Neuronal stem cell (in vitro differentiated cells): ENCODE measurements around the gene BBIP1.

Experiments
- DNase-seq: peaks from one replicate; pipeline ENCODE4 v3.0.0-alpha.2; 2013; ENCODE audit warnings: low spot score
- H2AFZ ChIP-seq: one replicate; pipeline ENCODE4 v1.6.1; 2013; ENCODE audit warnings: mild to moderate bottlenecking, low read length, inconsistent platforms
- H2AK5ac ChIP-seq: 2 replicates; pipeline ENCODE4 v1.6.1; 2013; ENCODE audit warnings: low read depth, mild to moderate bottlenecking, inconsistent platforms, low read length, moderate library complexity, mixed read lengths
- H2BK120ac ChIP-seq: 2 replicates; pipeline ENCODE4 v1.6.1; 2013; ENCODE audit warnings: low read depth, mild to moderate bottlenecking, inconsistent platforms, low read length, moderate library complexity, mixed read lengths
- H2BK12ac ChIP-seq: one replicate; pipeline ENCODE4 v1.6.1; 2013; ENCODE audit warnings: low read length, inconsistent platforms
- H2BK15ac ChIP-seq: 2 replicates; pipeline ENCODE4 v1.6.1; 2013; ENCODE audit warnings: mild to moderate bottlenecking, low read length, inconsistent platforms, mixed read lengths
- H2BK5ac ChIP-seq: one replicate; pipeline ENCODE4 v1.6.1; 2013; ENCODE audit warnings: inconsistent platforms, mild to moderate bottlenecking, low read length, moderate library complexity
- H3K14ac ChIP-seq: one replicate; pipeline ENCODE4 v1.6.1; 2013; ENCODE audit warnings: low read length, inconsistent platforms
- H3K18ac ChIP-seq: 2 replicates; pipeline ENCODE4 v1.6.1; 2013; ENCODE audit warnings: low read length, inconsistent platforms
- H3K23ac ChIP-seq: 2 replicates; pipeline ENCODE4 v1.6.1; 2013; ENCODE audit warnings: low read depth, mild to moderate bottlenecking, mixed read lengths, low read length, inconsistent platforms; ENCODE audit not compliant: poor library complexity
- H3K27ac ChIP-seq: replicated peaks from 3 replicates; pipeline ENCODE4 v1.5.1; 2013; ENCODE audit warnings: low read length, inconsistent platforms
- H3K27me3 ChIP-seq, 3 experiments: 2 replicates each; pipeline ENCODE4 v1.6.1; 2013; ENCODE audit warnings: low read length in 3 of 3, mild to moderate bottlenecking in 2 of 3, inconsistent platforms in 1 of 3, low read depth in 1 of 3, mixed read lengths in 1 of 3, moderate library complexity in 1 of 3; ENCODE audit not compliant: control insufficient read depth in 3 of 3, insufficient read depth in 3 of 3
- H3K36me3 ChIP-seq, 2 donors: replicated peaks in 1 of 2; 2 replicates each; pipeline ENCODE4 v1.6.1; 2013; ENCODE audit warnings: low read length in 2 of 2; ENCODE audit not compliant: control insufficient read depth in 2 of 2, insufficient read depth in 2 of 2
- H3K4ac ChIP-seq: 2 replicates; pipeline ENCODE4 v1.6.1; 2013; ENCODE audit warnings: inconsistent platforms, mild to moderate bottlenecking, low read length, moderate library complexity
- H3K4me1 ChIP-seq, 2 donors: 1 replicate in 1 of 2; 2 replicates in 1 of 2; pipeline ENCODE4 v1.6.1; 2013; ENCODE audit warnings: low read length in 2 of 2, low read depth in 1 of 2; ENCODE audit not compliant: control insufficient read depth in 2 of 2, insufficient read depth in 1 of 2
- H3K4me2 ChIP-seq: one replicate; pipeline ENCODE4 v1.6.1; 2013; ENCODE audit warnings: mild to moderate bottlenecking, low read length, inconsistent platforms; ENCODE audit not compliant: insufficient read depth, poor library complexity, severe bottlenecking
- H3K4me3 ChIP-seq, 2 donors: 2 replicates each; pipeline ENCODE4 v1.5.1; 2013; ENCODE audit warnings: low read length in 2 of 2, mild to moderate bottlenecking in 2 of 2, inconsistent platforms in 1 of 2, moderate library complexity in 1 of 2
- H3K79me1 ChIP-seq: one replicate; pipeline ENCODE4 v1.6.1; 2013; ENCODE audit warnings: low read depth, mild to moderate bottlenecking, inconsistent platforms, low read length, moderate library complexity
- H3K9ac ChIP-seq: one replicate; pipeline ENCODE4 v1.6.1; 2013; ENCODE audit warnings: mild to moderate bottlenecking, low read depth, low read length, inconsistent platforms; ENCODE audit not compliant: poor library complexity
- H3K9me3 ChIP-seq, 2 donors: replicated peaks in 1 of 2; 2 replicates each; pipeline versions ENCODE3 to v1.6.1; 2013; ENCODE audit warnings: low read length in 2 of 2, mild to moderate bottlenecking in 2 of 2, inconsistent platforms in 1 of 2, low read depth in 1 of 2, mixed read lengths in 1 of 2, moderate library complexity in 1 of 2; ENCODE audit not compliant: control insufficient read depth in 2 of 2, insufficient read depth in 1 of 2
- H4K8ac ChIP-seq: one replicate; pipeline ENCODE4 v1.6.1; 2013; ENCODE audit warnings: low read depth, mild to moderate bottlenecking, inconsistent platforms, low read length, moderate library complexity
- H4K91ac ChIP-seq: one replicate; pipeline ENCODE4 v1.6.1; 2013; ENCODE audit warnings: low read length, low read depth, mild to moderate bottlenecking, inconsistent platforms; ENCODE audit not compliant: poor library complexity
- WGBS, 2 donors: extraction: QIAGEN DNeasy Blood & Tissue Kit; methylation state at CpG; one replicate each; pipeline ENCODE4 v1.1.7; 2013; ENCODE audit warnings: missing lambda C conversion rate in 2 of 2, mixed read lengths in 1 of 2; ENCODE audit not compliant: insufficient read length in 2 of 2, insufficient replicate concordance in 1 of 2; ENCODE audit errors: extremely low coverage in 2 of 2; 5-methylcytosine and 5-hydroxymethylcytosine counted together

The BBIP1 gene

DNA sequence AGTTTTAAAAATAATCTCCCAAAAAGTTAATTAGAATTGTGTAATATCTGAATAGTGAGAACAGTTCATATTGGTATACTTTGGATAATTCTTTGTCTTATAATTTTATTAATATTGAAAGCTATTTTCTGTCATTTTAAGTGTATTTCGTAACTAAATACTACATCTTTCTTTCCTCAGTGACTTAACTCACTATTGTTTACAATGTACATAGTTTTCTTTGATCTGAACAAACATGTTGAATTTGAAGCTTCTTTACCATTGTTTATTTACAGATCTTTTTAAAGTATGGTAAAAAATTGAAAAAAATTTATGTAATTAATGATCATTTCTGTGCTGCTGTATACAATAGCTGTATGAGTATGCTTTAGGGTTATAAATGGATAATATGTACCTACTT lies 42.2 kb downstream of the BBIP1 start:
- no peak overlapping the region for H2BK15ac ChIP-seq
- H3K9me3 ChIP-seq = no peaks in the 10 kb centered on the region
- H3K36me3 ChIP-seq = peaks cover 4 to 60% of the 10 kb centered on the region in 2 donors
- no peak overlapping the region for H3K4me2 ChIP-seq
- H3K79me1 ChIP-seq = no peaks in the 10 kb centered on the region
- no peak overlapping the region for H4K91ac ChIP-seq
- no CpG with 5 or more reads among the region's 1 CpG for WGBS, 2 donors
- DNase-seq = no peak
- H2AFZ ChIP-seq = no peak overlapping the region
- H3K18ac ChIP-seq = no peak overlapping the region
- no peak overlapping the region for H4K8ac ChIP-seq
- H3K27me3 ChIP-seq = no peaks in the 10 kb centered on the region
- H2BK120ac ChIP-seq = no peak overlapping the region
- no peak overlapping the region for H3K23ac ChIP-seq
- H3K27ac ChIP-seq = no peak overlapping the region
- H3K9ac ChIP-seq = no peak overlapping the region
- no peak overlapping the region for H3K4ac ChIP-seq
- no peak overlapping the region for H3K4me3 ChIP-seq
- peaks cover 0 to 5% of the 10 kb centered on the region in 2 donors for H3K4me1 ChIP-seq
- no peak overlapping the region for H3K14ac ChIP-seq
- no peak overlapping the region for H2BK12ac ChIP-seq
- H2AK5ac ChIP-seq = no peak overlapping the region
- H2BK5ac ChIP-seq = no peak overlapping the region

DNA sequence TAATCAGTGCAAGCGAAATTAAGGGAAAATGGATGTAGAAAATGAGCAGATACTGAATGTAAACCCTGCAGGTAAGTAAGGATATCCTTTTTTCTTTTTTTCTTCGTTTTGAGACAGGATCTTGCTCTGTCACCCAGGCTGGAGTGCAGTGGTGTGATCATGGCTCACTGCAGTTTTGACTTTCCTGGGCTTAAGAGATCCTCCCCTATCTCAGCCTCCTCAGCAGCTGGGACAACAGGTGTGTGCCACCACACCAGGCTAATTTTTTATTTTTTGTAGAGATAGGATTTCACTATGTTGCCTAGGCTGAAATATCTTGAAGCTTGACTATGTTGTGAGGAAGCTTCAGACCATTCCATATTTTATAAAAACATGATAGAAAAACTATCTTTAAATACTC lies 43.0 kb downstream of the BBIP1 start:
- Histone ChIP-seq H2BK120ac (no peak overlapping the region), H2BK12ac (no peak overlapping the region), H3K14ac (no peak overlapping the region), H3K79me1 (no peaks in the 10 kb centered on the region), H2AFZ (no peak overlapping the region), H3K9me3 (no peaks in the 10 kb centered on the region), H3K9ac (no peak overlapping the region), H3K4me3 (no peak overlapping the region), H2AK5ac (no peak overlapping the region), H4K8ac (no peak overlapping the region), H3K27me3 (no peaks in the 10 kb centered on the region), H2BK5ac (no peak overlapping the region), H3K27ac (no peak overlapping the region), H3K23ac (no peak overlapping the region), H4K91ac (no peak overlapping the region), H3K18ac (no peak overlapping the region), H3K4me1 (peaks cover 3 to 9% of the 10 kb centered on the region in 2 donors), H3K4me2 (no peak overlapping the region), H2BK15ac (no peak overlapping the region), H3K4ac (no peak overlapping the region), H3K36me3 (peaks cover 4 to 52% of the 10 kb centered on the region in 2 donors)
- no CpG with 5 or more reads among the region's 2 CpGs for WGBS, 2 donors
- DNase-seq = no peak

- Histone ChIP-seq H2AK5ac (no peak overlapping the region), H3K4ac (no peak overlapping the region), H3K4me2 (no peak overlapping the region), H2BK5ac (no peak overlapping the region), H2BK120ac (no peak overlapping the region), H2BK15ac (no peak overlapping the region), H2AFZ (no peak overlapping the region), H3K9me3 (no peaks in the 10 kb centered on the region), H3K79me1 (no peaks in the 10 kb centered on the region), H3K9ac (no peak overlapping the region), H3K18ac (no peak overlapping the region), H3K23ac (no peak overlapping the region), H3K4me3 (peak overlapping the region in 1 of 2 donors; percentile 66), H3K14ac (no peak overlapping the region), H4K8ac (no peak overlapping the region), H3K36me3 (peaks cover 2 to 32% of the 10 kb centered on the region in 2 donors), H3K27ac (no peak overlapping the region), H2BK12ac (no peak overlapping the region), H3K27me3 (no peaks in the 10 kb centered on the region), H3K4me1 (peaks cover 10 to 16% of the 10 kb centered on the region in 2 donors), H4K91ac (no peak overlapping the region)
- WGBS, 2 donors = no CpG with 5 or more reads among the region's 2 CpGs
- DNase-seq = no peak
Measured at GRCh38 chr10:110873951-110874350, 45.0 kb downstream of the BBIP1 start.

DNA sequence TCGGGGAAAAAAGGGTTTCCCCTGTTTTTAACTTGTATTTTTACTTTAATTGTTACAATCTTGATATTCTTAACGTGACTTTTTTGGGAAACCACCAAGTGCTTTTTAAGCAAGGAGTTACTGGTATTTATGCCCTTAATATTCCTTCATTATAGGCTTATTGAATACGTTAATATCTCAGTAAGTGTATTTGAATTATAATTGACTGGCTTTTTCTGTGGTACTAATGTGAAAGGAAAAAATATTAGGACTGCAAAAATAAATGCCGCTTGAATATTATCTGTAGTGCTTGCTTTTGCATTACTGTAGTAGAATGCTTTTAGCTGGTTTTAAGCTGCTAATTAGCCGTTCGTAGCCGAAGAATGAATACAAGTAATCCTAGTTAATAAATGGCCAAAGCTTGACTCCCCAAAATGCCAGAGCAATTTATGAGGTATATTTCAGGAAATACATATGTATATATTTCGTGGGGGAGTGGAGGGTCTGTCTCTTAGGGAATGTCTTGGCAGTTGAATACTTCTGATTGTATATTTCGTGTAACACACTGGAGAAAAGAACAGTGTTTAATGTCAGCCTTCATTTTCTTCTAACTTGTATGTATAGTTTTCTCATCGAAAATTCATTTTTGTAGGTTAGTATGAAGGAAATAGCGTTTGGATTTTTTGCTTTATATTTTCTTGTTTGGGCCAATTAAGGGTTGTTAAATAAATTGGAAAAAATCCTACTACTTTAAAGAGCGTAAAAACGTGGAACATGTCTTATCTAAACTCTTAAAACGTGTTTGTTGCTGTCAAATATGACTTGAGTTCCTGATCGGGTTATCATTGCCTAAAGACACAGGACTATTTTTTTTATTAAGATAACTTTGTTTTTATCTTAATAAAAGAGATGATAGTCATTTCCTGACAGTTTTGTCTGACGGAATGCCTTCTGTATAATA lies 45.7 kb downstream of the BBIP1 start:
- H3K4ac ChIP-seq = no peak overlapping the region
- H3K27me3 ChIP-seq = no peaks in the 10 kb centered on the region
- no peak overlapping the region for H2BK5ac ChIP-seq
- H2BK15ac ChIP-seq = no peak overlapping the region
- DNase-seq = no peak
- no peak overlapping the region for H4K91ac ChIP-seq
- H3K4me3 ChIP-seq = peak overlapping the region; percentile 66 to 94
- H3K36me3 ChIP-seq = peaks cover 2 to 25% of the 10 kb centered on the region in 2 donors
- H3K4me1 ChIP-seq = peaks cover 10 to 16% of the 10 kb centered on the region in 2 donors
- H3K79me1 ChIP-seq = no peaks in the 10 kb centered on the region
- H3K27ac ChIP-seq = peak overlapping the region; percentile 96
- no peak overlapping the region for H3K9ac ChIP-seq
- peak overlapping the region; percentile 54 for H3K4me2 ChIP-seq
- peak overlapping the region; percentile 89 for H2AFZ ChIP-seq
- H2AK5ac ChIP-seq = no peak overlapping the region
- 100% methylated on average over 1 of the region's 16 CpGs; no CpG with 5 or more reads in 1 of the 2 donors for WGBS, 2 donors
- no peak overlapping the region for H3K14ac ChIP-seq
- H2BK12ac ChIP-seq = no peak overlapping the region
- no peak overlapping the region for H4K8ac ChIP-seq
- no peaks in the 10 kb centered on the region for H3K9me3 ChIP-seq
- H2BK120ac ChIP-seq = no peak overlapping the region
- H3K23ac ChIP-seq = no peak overlapping the region
- H3K18ac ChIP-seq = no peak overlapping the region
